ENCODE results near the gene TMEM201.

GRCh38 chr1:9589144-9589718, 520 bp downstream of the TMEM201 start:
- TF ChIP-seq CTCF (IDR thresholded peaks at IDR 0.05) (no peak), POLR2A (IDR thresholded peaks at IDR 0.05) (no peak)

Measured in Peyer's patch (tissue), 4 donors.